Mesenchymal stem cell (in vitro differentiated cells and primary cell): ENCODE data around the gene MPST.
A peak's percentile ranks its signal among the peaks of the same experiment; 100 is the strongest.

Experiments
- DNase-seq: peaks from one replicate; pipeline ENCODE4 v3.0.0-alpha.2; 2013
- H2AFZ ChIP-seq: one replicate; pipeline ENCODE4 v1.6.1; 2013; ENCODE audit warnings: low read depth, mild to moderate bottlenecking, control low read depth, inconsistent platforms, low read length, moderate library complexity
- H2AK5ac ChIP-seq: 2 replicates; pipeline ENCODE4 v1.6.1; 2013; ENCODE audit warnings: low read length, moderate library complexity, mild to moderate bottlenecking, inconsistent platforms; ENCODE audit not compliant: severe bottlenecking
- H2BK120ac ChIP-seq: one replicate; pipeline ENCODE4 v1.6.1; 2013; ENCODE audit warnings: low read depth, mild to moderate bottlenecking, inconsistent platforms, low read length, moderate library complexity
- H2BK12ac ChIP-seq, 2 experiments: one replicate each; pipeline ENCODE4 v1.6.1; 2013; ENCODE audit warnings: inconsistent platforms in 2 of 2, low read length in 2 of 2, mild to moderate bottlenecking in 2 of 2, moderate library complexity in 2 of 2, control low read depth in 1 of 2
- H2BK15ac ChIP-seq: one replicate; pipeline ENCODE4 v1.6.1; 2013; ENCODE audit warnings: mild to moderate bottlenecking, low read depth, inconsistent platforms; ENCODE audit not compliant: poor library complexity, severe bottlenecking
- H2BK5ac ChIP-seq: 2 replicates; pipeline ENCODE4 v1.6.1; 2013; ENCODE audit warnings: low read depth, mild to moderate bottlenecking, low read length, control low read depth, inconsistent platforms; ENCODE audit not compliant: poor library complexity, severe bottlenecking
- H3K14ac ChIP-seq, 2 experiments: one replicate each; pipeline ENCODE4 v1.6.1; 2013; ENCODE audit warnings: inconsistent platforms in 2 of 2, low read length in 2 of 2, control low read depth in 1 of 2, mild to moderate bottlenecking in 1 of 2, moderate library complexity in 1 of 2
- H3K18ac ChIP-seq, 2 experiments: one replicate each; pipeline ENCODE4 v1.6.1; 2013; ENCODE audit warnings: inconsistent platforms in 2 of 2, low read length in 2 of 2, control low read depth in 1 of 2, low read depth in 1 of 2, mild to moderate bottlenecking in 1 of 2
- H3K23ac ChIP-seq, 2 experiments: one replicate each; pipeline ENCODE4 v1.6.1; 2013; ENCODE audit warnings: inconsistent platforms in 2 of 2, low read length in 2 of 2, mild to moderate bottlenecking in 2 of 2, moderate library complexity in 2 of 2, control low read depth in 1 of 2
- H3K27ac ChIP-seq: 2 replicates; pipeline ENCODE4 v1.5.1; 2013; ENCODE audit warnings: mild to moderate bottlenecking, moderate library complexity, low read length, control low read depth, inconsistent platforms; ENCODE audit not compliant: poor library complexity, severe bottlenecking
- H3K27me3 ChIP-seq, 2 experiments: 2 replicates each; pipeline versions ENCODE4 v1.6.1 to v1.7.0; 2013; ENCODE audit warnings: low read length in 2 of 2, mild to moderate bottlenecking in 2 of 2, moderate library complexity in 2 of 2, control low read depth in 1 of 2, inconsistent platforms in 1 of 2; ENCODE audit not compliant: control insufficient read depth in 1 of 2, insufficient read depth in 1 of 2
- H3K36me3 ChIP-seq, 2 experiments: 2 replicates each; pipeline versions ENCODE4 v1.6.1 to v1.7.0; 2013; ENCODE audit warnings: low read length in 2 of 2, control low read depth in 1 of 2, inconsistent platforms in 1 of 2, low read depth in 1 of 2, mild to moderate bottlenecking in 1 of 2; ENCODE audit not compliant: insufficient read depth in 2 of 2, control insufficient read depth in 1 of 2
- H3K4ac ChIP-seq, 2 experiments: one replicate each; pipeline ENCODE4 v1.6.1; 2013; ENCODE audit warnings: inconsistent platforms in 2 of 2, low read length in 2 of 2, mild to moderate bottlenecking in 2 of 2, moderate library complexity in 2 of 2, control low read depth in 1 of 2, low read depth in 1 of 2
- H3K4me1 ChIP-seq: 2 replicates; pipeline ENCODE4 v1.6.1; 2013; ENCODE audit warnings: low read depth, low read length, control low read depth; ENCODE audit not compliant: control insufficient read depth, insufficient read depth
- H3K4me2 ChIP-seq: 2 replicates; pipeline ENCODE4 v1.6.1; 2013; ENCODE audit warnings: low read length, mild to moderate bottlenecking, inconsistent platforms; ENCODE audit not compliant: poor library complexity, severe bottlenecking
- H3K4me3 ChIP-seq, 2 experiments: 2 replicates each; pipeline versions ENCODE4 v1.5.1 to v1.7.0; 2013; ENCODE audit warnings: low read length in 2 of 2, mild to moderate bottlenecking in 2 of 2, control low read depth in 1 of 2, low read depth in 1 of 2; ENCODE audit not compliant: insufficient read depth in 1 of 2
- H3K79me1 ChIP-seq: replicated peaks from 2 replicates; pipeline ENCODE4 v1.6.1; 2013; ENCODE audit warnings: mild to moderate bottlenecking, control low read depth, low read length, inconsistent platforms; ENCODE audit not compliant: poor library complexity, severe bottlenecking
- H3K9ac ChIP-seq: 2 replicates; pipeline ENCODE4 v1.7.0; 2013; ENCODE audit warnings: mild to moderate bottlenecking, low read length, moderate library complexity
- H3K9me3 ChIP-seq: 2 replicates; pipeline ENCODE4 v1.7.0; 2013; ENCODE audit warnings: mild to moderate bottlenecking, low read length; ENCODE audit not compliant: control insufficient read depth
- H4K8ac ChIP-seq: one replicate; pipeline ENCODE4 v1.6.1; 2013; ENCODE audit warnings: inconsistent platforms, mild to moderate bottlenecking, low read length, moderate library complexity
- H4K91ac ChIP-seq: one replicate; pipeline ENCODE4 v1.6.1; 2013; ENCODE audit warnings: mild to moderate bottlenecking, low read length, inconsistent platforms
- WGBS: methylation state at CpG from one replicate; pipeline ENCODE4 v1.1.7; 2013; ENCODE audit warnings: mixed read lengths; 5-methylcytosine and 5-hydroxymethylcytosine counted together

MPST gene

DNA sequence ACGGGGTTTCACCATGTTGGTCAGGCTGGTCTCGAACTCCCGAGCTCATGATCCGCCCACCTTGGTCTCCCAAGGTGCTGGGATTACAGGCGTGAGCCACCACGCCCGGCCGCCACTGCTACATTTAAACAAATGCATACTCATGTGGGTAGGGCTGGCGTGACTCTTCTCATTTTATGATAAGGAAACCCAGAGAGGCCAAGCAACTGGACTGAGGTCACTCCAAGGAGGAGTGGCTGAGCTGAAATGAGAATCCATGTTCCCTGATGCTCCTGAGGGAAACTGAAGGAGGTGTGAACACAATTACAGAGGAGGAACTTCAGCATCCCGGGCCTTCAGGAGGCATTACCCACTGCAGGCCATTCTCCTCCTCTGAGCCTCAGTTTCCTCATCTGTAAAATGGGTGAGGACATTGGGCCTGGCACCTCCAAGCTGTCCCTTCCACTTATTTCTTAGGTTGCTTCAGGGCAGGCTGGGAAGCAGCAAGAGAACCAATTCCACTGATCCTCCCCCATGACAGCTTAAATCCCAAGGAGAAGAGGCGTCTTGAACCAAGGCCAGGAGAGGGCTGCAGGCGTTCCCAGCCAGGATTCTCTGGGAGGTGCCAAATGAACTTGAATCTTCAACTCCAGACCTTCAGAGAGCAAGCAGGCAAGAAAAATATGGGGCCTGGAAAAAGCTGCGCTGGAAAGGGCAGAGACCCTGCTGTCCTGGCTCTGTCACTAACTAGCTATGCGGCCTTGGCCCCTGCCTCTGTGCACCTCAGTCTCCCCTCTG lies 3.2 kb upstream of the MPST start:
- WGBS: 94% methylated on average over 14 of the region's 14 CpGs
- no peak overlapping the region for H2BK5ac ChIP-seq
- H2BK120ac ChIP-seq: no peak overlapping the region
- H3K27ac ChIP-seq: no peak overlapping the region
- H2AK5ac ChIP-seq: no peak overlapping the region
- no peak overlapping the region for H3K4me3 ChIP-seq
- H3K9ac ChIP-seq: no peak overlapping the region
- peaks cover 29% of the 10 kb centered on the region for H3K79me1 ChIP-seq
- H2BK12ac ChIP-seq: no peak overlapping the region
- no peak overlapping the region for H3K4ac ChIP-seq
- H3K14ac ChIP-seq: no peak overlapping the region
- H4K8ac ChIP-seq: no peak overlapping the region
- no peak overlapping the region for H2BK15ac ChIP-seq
- H3K23ac ChIP-seq: no peak overlapping the region
- H3K36me3 ChIP-seq: peaks cover 18 to 29% of the 10 kb centered on the region in 2 experiments
- no peaks in the 10 kb centered on the region for H3K9me3 ChIP-seq
- DNase-seq: no peak
- H3K18ac ChIP-seq: no peak overlapping the region
- no peaks in the 10 kb centered on the region for H3K27me3 ChIP-seq
- H3K4me1 ChIP-seq: peaks cover 31% of the 10 kb centered on the region
- no peak overlapping the region for H4K91ac ChIP-seq
- H3K4me2 ChIP-seq: no peak overlapping the region
- H2AFZ ChIP-seq: no peak overlapping the region

DNA sequence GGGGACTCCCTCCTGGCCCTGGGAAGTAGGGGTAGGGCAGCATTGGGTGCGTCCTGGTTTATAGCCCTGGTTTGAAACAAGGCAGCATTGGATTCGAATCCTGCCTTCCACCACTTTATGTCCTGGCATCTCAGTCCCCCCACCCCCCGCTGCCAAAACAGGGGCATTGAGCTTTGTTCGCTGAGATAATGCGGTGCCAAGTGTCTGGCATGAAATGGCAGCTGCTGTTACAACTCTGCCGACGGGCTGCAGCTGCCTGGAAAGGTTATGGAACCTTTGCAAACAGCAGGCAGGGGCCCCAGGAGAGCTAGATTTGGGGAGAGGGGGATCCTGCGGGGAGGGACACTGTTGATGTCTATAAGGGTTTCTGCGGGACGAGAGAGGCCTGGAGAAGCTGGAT lies 2.2 kb upstream of the MPST start:
- Histone ChIP-seq H3K4ac (no peak overlapping the region), H2BK12ac (no peak overlapping the region), H3K27ac (no peak overlapping the region), H3K18ac (peak overlapping the region in 1 of 2 experiments; percentile 44), H3K4me1 (peaks cover 34% of the 10 kb centered on the region), H2AFZ (no peak overlapping the region), H2AK5ac (no peak overlapping the region), H4K91ac (peak overlapping the region; percentile 11), H2BK120ac (no peak overlapping the region), H3K9me3 (no peaks in the 10 kb centered on the region), H3K9ac (no peak overlapping the region), H2BK5ac (no peak overlapping the region), H4K8ac (peak overlapping the region; percentile 17), H3K27me3 (no peaks in the 10 kb centered on the region), H3K36me3 (peaks cover 18 to 30% of the 10 kb centered on the region in 2 experiments), H3K23ac (no peak overlapping the region), H3K79me1 (peaks cover 35% of the 10 kb centered on the region), H3K4me2 (no peak overlapping the region), H3K4me3 (no peak overlapping the region), H3K14ac (no peak overlapping the region), H2BK15ac (no peak overlapping the region)
- WGBS: 94% methylated on average over 9 of the region's 10 CpGs
- DNase-seq: no peak

DNA sequence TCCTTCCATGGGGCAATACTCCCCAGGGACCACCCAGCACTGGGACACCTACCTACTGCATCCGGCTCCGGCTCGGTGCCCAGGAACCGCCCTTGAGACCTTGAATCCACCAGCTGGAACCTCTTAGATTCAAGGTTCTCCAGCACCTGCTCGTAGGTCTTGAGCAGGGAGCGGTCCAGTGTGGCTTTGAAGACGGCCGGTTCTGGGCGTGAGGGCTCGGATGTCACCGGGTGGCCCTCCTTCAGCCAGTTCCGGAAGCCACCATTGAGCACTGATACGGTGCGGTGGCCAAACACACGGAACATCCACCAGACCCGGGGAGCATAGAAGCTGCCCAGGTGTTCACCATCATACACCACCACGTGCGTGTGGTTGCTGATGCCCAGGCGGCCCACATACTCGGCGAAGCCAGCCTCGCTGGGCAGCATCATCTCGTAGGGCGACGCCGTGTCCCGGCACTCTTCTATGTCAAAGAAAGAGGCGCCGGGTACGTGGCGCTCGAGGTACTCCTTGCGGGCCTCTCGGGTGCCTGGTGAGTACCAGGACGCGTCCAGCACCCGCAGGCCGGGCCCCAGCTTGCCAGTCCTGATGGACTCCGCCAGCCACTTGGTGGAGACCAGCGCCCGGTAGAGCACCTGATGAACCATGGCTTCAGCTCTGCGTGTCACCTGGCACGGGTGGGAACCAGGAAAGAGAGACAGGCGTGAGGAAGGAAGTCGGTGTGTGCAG lies 1.3 kb upstream of the MPST start:
- H3K14ac ChIP-seq: peak overlapping the region in 1 of 2 experiments; percentile 63
- no peak overlapping the region for H2BK120ac ChIP-seq
- peaks cover 42% of the 10 kb centered on the region for H3K79me1 ChIP-seq
- H3K18ac ChIP-seq: peak overlapping the region; percentile 30 to 85
- no peak overlapping the region for H3K23ac ChIP-seq
- H2BK5ac ChIP-seq: no peak overlapping the region
- peaks cover 18 to 37% of the 10 kb centered on the region in 2 experiments for H3K36me3 ChIP-seq
- no peak overlapping the region for H4K91ac ChIP-seq
- no peak overlapping the region for H2BK12ac ChIP-seq
- no peaks in the 10 kb centered on the region for H3K9me3 ChIP-seq
- no peak overlapping the region for H2BK15ac ChIP-seq
- peaks cover 37% of the 10 kb centered on the region for H3K4me1 ChIP-seq
- no peak overlapping the region for H2AK5ac ChIP-seq
- peak overlapping the region; percentile 84 to 87 for H3K4me3 ChIP-seq
- peak overlapping the region; percentile 1 for H4K8ac ChIP-seq
- H3K27ac ChIP-seq: no peak overlapping the region
- no peaks in the 10 kb centered on the region for H3K27me3 ChIP-seq
- peak overlapping the region in 1 of 2 experiments; percentile 70 for H3K4ac ChIP-seq
- WGBS: 78% methylated on average over 45 of the region's 45 CpGs
- no peak for DNase-seq
- peak overlapping the region; percentile 94 for H3K4me2 ChIP-seq
- no peak overlapping the region for H2AFZ ChIP-seq
- H3K9ac ChIP-seq: peak overlapping the region; percentile 77

DNA sequence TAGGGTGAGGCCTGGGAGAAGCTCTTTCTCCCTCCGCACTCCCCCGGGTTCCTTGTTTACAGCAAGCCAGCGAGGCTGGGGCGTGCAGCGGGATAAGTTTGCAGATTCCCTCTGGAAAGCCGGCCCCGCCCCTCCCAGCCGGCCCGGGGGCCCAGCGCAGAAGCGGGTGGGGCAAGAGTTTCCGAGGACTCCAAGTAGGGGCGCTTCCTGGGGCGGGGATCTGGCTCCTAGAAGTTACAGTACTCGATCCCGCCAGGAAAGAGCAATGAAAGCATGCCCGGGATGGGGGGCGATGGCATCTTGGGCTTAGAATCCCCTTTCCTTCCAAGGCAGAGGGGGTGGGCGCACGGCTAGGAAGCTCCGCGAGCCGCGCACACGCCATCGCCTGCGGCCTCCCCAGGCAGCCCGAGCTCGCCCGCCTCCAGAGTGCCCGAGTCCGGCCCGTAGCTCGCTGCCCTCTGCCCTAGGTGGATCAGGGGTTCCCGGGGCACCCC lies 680 bp upstream of the MPST start:
- peak; percentile 82 for DNase-seq
- H3K4me3 ChIP-seq: peak overlapping the region; percentile 84 to 87
- peak overlapping the region; percentile 94 for H3K4me2 ChIP-seq
- peak overlapping the region in 1 of 2 experiments; percentile 54 for H3K4ac ChIP-seq
- H3K23ac ChIP-seq: peak overlapping the region in 1 of 2 experiments; percentile 49
- no peaks in the 10 kb centered on the region for H3K27me3 ChIP-seq
- peaks cover 39% of the 10 kb centered on the region for H3K4me1 ChIP-seq
- peak overlapping the region in 1 of 2 experiments; percentile 63 for H3K14ac ChIP-seq
- peaks cover 18 to 40% of the 10 kb centered on the region in 2 experiments for H3K36me3 ChIP-seq
- H4K91ac ChIP-seq: no peak overlapping the region
- H2BK15ac ChIP-seq: peak overlapping the region; percentile 60
- no peak overlapping the region for H2AK5ac ChIP-seq
- WGBS: under 1% methylated on average over 27 of the region's 35 CpGs
- H2BK120ac ChIP-seq: peak overlapping the region; percentile 100
- no peak overlapping the region for H2AFZ ChIP-seq
- no peak overlapping the region for H4K8ac ChIP-seq
- H3K18ac ChIP-seq: peak overlapping the region; percentile 80 to 85
- peak overlapping the region; percentile 54 for H3K27ac ChIP-seq
- H3K9me3 ChIP-seq: no peaks in the 10 kb centered on the region
- H2BK12ac ChIP-seq: no peak overlapping the region
- H3K9ac ChIP-seq: peak overlapping the region; percentile 77
- no peak overlapping the region for H2BK5ac ChIP-seq
- peaks cover 45% of the 10 kb centered on the region for H3K79me1 ChIP-seq
